Measurements from ENCODE around the gene UGP2. TPM values are rescaled to one million over a fixed set of nuclear protein-coding genes. Genes with fewer than 3 reads are reported as not detected.

The UGP2 gene
- total RNA-seq, 1 experiment from 2014 or later, result 76.1 TPM

GRCh38 chr2:63856303-63856603, 14.6 kb downstream of the UGP2 start:
- Histone ChIP-seq H3K27ac (ENCODE audit: low read length) (no peak overlapping the region), H3K27me3 (ENCODE audit: control insufficient read depth, insufficient read depth, low read length) (no peaks in the 10 kb centered on the region), H3K4me1 (ENCODE audit: control insufficient read depth, insufficient read depth, low read length) (peaks cover 7% of the 10 kb centered on the region), H3K9me3 (ENCODE audit: control insufficient read depth, insufficient read depth, low read depth, low read length) (no peaks in the 10 kb centered on the region), H3K4me3 (ENCODE audit: low read depth in 2 of 2, low read length in 2 of 2) (no peak overlapping the region), H3K36me3 (ENCODE audit: control insufficient read depth, insufficient read depth, low read length) (peaks cover 3% of the 10 kb centered on the region; the same call in 1 of the 2 replicates)
- no peak for ATAC-seq
- in situ Hi-C loops (cut with HindIII; ENCODE audit: low pct_unique_long_range_greater_than_20kb, low sequenced_read_pairs) (no loop called here), intact Hi-C loops (cut with micrococcal nuclease; ENCODE audit: unreplicated experiment) (no loop called here)
- BruUV-seq (replicated peaks), result no TSS peak
- no peak for TF ChIP-seq POLR2AphosphoS5 (IDR thresholded peaks at IDR 0.05; ENCODE audit: low read depth, low read length)
- ChIA-PET POLR2A (no interaction called here), CTCF (no interaction called here)
- no peak for DNase-seq (ENCODE audit: low read depth, low spot score)

- ChIA-PET CTCF (no interaction called here), POLR2A (interaction anchor here (0.7 kb wide), 1 partner anchor 160 kb away, joined by 4 read pairs; no protein-coding TSS in a partner anchor)
- H3K9me3 ChIP-seq (ENCODE audit: control insufficient read depth, insufficient read depth, low read depth, low read length), result no peaks in the 10 kb centered on the region
- intact Hi-C loops (cut with micrococcal nuclease; ENCODE audit: unreplicated experiment) (no loop called here), in situ Hi-C loops (cut with HindIII; ENCODE audit: low pct_unique_long_range_greater_than_20kb, low sequenced_read_pairs) (no loop called here)
- no peak overlapping the region for H3K27ac ChIP-seq (ENCODE audit: low read length)
- H3K4me3 ChIP-seq (ENCODE audit: low read depth in 2 of 2, low read length in 2 of 2), result no peak overlapping the region
- H3K36me3 ChIP-seq (ENCODE audit: control insufficient read depth, insufficient read depth, low read length), result peaks cover 11% of the 10 kb centered on the region
- H3K4me1 ChIP-seq (ENCODE audit: control insufficient read depth, insufficient read depth, low read length), result peaks cover 7% of the 10 kb centered on the region
- BruUV-seq (replicated peaks), result no TSS peak
- H3K27me3 ChIP-seq (ENCODE audit: control insufficient read depth, insufficient read depth, low read length), result no peaks in the 10 kb centered on the region
- DNase-seq (ENCODE audit: low read depth, low spot score) (no peak), ATAC-seq (no peak)
- TF ChIP-seq, protein P1, sequence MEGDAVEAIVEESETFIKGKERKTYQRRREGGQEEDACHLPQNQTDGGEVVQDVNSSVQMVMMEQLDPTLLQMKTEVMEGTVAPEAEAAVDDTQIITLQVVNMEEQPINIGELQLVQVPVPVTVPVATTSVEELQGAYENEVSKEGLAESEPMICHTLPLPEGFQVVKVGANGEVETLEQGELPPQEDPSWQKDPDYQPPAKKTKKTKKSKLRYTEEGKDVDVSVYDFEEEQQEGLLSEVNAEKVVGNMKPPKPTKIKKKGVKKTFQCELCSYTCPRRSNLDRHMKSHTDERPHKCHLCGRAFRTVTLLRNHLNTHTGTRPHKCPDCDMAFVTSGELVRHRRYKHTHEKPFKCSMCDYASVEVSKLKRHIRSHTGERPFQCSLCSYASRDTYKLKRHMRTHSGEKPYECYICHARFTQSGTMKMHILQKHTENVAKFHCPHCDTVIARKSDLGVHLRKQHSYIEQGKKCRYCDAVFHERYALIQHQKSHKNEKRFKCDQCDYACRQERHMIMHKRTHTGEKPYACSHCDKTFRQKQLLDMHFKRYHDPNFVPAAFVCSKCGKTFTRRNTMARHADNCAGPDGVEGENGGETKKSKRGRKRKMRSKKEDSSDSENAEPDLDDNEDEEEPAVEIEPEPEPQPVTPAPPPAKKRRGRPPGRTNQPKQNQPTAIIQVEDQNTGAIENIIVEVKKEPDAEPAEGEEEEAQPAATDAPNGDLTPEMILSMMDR (IDR thresholded peaks at IDR 0.05), result no peak
- TF ChIP-seq POLR2AphosphoS5 (IDR thresholded peaks at IDR 0.05; ENCODE audit: low read depth, low read length), result no peak
- no peak for TF ChIP-seq SIN3A (IDR thresholded peaks at IDR 0.05; ENCODE audit: borderline replicate concordance, insufficient read depth, low read depth, low read length)
- no peak for TF ChIP-seq TCF7L2 (IDR thresholded peaks at IDR 0.05; ENCODE audit: low read depth, low read length)
- TF ChIP-seq, protein P2, sequence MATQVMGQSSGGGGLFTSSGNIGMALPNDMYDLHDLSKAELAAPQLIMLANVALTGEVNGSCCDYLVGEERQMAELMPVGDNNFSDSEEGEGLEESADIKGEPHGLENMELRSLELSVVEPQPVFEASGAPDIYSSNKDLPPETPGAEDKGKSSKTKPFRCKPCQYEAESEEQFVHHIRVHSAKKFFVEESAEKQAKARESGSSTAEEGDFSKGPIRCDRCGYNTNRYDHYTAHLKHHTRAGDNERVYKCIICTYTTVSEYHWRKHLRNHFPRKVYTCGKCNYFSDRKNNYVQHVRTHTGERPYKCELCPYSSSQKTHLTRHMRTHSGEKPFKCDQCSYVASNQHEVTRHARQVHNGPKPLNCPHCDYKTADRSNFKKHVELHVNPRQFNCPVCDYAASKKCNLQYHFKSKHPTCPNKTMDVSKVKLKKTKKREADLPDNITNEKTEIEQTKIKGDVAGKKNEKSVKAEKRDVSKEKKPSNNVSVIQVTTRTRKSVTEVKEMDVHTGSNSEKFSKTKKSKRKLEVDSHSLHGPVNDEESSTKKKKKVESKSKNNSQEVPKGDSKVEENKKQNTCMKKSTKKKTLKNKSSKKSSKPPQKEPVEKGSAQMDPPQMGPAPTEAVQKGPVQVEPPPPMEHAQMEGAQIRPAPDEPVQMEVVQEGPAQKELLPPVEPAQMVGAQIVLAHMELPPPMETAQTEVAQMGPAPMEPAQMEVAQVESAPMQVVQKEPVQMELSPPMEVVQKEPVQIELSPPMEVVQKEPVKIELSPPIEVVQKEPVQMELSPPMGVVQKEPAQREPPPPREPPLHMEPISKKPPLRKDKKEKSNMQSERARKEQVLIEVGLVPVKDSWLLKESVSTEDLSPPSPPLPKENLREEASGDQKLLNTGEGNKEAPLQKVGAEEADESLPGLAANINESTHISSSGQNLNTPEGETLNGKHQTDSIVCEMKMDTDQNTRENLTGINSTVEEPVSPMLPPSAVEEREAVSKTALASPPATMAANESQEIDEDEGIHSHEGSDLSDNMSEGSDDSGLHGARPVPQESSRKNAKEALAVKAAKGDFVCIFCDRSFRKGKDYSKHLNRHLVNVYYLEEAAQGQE (IDR thresholded peaks at IDR 0.05; ENCODE audit: insufficient read depth in 1 of 2, low read depth in 2 of 2, low read length in 1 of 2), result no peak
Observed at GRCh38 chr2:63858291-63858690, 16.6 kb downstream of the UGP2 start.

DNA sequence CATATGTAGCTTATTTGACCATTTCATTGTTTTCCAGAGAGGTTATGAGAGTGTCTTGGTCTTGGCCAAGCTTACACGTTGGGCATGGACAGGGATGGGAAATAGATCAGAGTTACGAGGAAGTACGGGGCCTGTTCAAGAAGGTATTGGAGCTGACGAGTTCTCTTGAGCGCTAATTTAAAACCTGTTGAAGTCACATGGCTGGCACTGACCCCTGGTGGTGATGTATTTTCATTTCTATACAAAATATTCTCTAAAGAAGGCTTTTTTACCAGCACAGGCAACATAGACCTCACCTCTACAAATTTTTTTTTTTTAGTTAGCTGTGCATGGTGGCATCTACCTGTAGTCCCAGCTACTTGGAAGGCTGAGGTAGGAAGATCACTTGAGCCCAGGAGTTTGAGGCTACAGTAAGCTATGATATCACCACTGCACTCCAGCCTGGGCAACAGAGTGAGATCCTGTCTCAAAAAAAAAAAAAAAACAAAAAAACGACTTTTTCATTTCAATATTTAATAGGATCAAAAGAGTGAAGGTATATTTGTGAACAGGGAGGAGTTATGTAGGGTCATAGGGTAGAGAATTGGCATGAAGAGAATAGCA, 19.6 kb downstream of the UGP2 start:
- Histone ChIP-seq H3K27ac (ENCODE audit: low read length) (no peak overlapping the region), H3K36me3 (ENCODE audit: control insufficient read depth, insufficient read depth, low read length) (peaks cover 15% of the 10 kb centered on the region), H3K27me3 (ENCODE audit: control insufficient read depth, insufficient read depth, low read length) (no peaks in the 10 kb centered on the region), H3K9me3 (ENCODE audit: control insufficient read depth, insufficient read depth, low read depth, low read length) (no peaks in the 10 kb centered on the region), H3K4me3 (ENCODE audit: low read depth in 2 of 2, low read length in 2 of 2) (no peak overlapping the region), H3K4me1 (ENCODE audit: control insufficient read depth, insufficient read depth, low read length) (no peaks in the 10 kb centered on the region)
- no TSS peak for BruUV-seq (replicated peaks)
- TF ChIP-seq TCF7L2 (IDR thresholded peaks at IDR 0.05; ENCODE audit: low read depth, low read length), result no peak
- TF ChIP-seq, protein P1 (IDR thresholded peaks at IDR 0.05), result peak; percentile 73
- ChIA-PET POLR2A (interaction anchor here (0.7 kb wide), 1 partner anchor 44 kb away, joined by 3 read pairs; no protein-coding TSS in a partner anchor), CTCF (interaction anchor here (0.6 to 1.5 kb wide), 3 partner anchors 20 to 162 kb away, joined by 4 to 8 read pairs (median 6); partner anchors contain the start of gene UGP2)
- intact Hi-C loops (cut with micrococcal nuclease; ENCODE audit: unreplicated experiment), result loop anchor here (1.0 kb wide), 1 partner anchor 169 kb away; no protein-coding TSS in a partner anchor
- ATAC-seq (no peak), DNase-seq (ENCODE audit: low read depth, low spot score) (no peak)
- in situ Hi-C loops (cut with HindIII; ENCODE audit: low pct_unique_long_range_greater_than_20kb, low sequenced_read_pairs), result no loop called here

All from Panc1 (cell line).